Measurements from ENCODE around the gene COQ8A.

COQ8A gene

DNA sequence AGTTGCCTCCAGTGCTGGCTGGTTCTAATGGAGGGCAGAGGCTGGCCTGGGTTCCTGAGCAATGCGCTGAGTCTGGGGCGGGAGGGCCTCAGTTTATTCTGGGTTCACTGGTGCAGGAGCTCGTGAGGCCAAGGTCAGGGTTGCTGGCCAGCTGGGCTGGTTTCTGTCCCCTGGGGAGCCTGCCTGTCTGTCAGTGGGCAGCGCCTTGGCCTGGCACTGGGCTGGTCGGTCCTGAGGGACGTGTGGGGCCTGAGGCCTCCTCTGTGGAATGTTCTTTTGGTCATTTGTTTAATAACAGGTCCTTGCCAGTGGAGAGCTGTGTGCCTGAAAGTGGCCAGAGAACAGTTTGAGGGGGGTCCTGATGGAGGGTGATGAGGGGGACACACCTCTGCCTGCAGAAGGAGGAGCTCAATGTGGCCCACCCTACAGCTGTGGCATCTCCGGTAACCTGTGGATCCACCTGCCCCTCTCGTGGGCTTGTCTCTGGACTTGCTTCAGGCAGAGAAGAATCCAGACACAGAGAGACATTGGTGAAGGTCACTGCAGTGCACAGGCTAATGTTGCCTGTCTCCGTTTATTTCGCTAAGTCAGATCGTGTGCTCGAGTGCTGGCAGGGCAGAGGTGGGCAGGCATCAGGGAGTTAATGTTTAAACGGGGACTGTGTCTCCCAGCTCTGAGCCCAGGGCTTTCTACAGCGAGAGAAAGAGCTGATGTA lies 34.6 kb downstream of the COQ8A start:
- DNase-seq, result no peak

DNA sequence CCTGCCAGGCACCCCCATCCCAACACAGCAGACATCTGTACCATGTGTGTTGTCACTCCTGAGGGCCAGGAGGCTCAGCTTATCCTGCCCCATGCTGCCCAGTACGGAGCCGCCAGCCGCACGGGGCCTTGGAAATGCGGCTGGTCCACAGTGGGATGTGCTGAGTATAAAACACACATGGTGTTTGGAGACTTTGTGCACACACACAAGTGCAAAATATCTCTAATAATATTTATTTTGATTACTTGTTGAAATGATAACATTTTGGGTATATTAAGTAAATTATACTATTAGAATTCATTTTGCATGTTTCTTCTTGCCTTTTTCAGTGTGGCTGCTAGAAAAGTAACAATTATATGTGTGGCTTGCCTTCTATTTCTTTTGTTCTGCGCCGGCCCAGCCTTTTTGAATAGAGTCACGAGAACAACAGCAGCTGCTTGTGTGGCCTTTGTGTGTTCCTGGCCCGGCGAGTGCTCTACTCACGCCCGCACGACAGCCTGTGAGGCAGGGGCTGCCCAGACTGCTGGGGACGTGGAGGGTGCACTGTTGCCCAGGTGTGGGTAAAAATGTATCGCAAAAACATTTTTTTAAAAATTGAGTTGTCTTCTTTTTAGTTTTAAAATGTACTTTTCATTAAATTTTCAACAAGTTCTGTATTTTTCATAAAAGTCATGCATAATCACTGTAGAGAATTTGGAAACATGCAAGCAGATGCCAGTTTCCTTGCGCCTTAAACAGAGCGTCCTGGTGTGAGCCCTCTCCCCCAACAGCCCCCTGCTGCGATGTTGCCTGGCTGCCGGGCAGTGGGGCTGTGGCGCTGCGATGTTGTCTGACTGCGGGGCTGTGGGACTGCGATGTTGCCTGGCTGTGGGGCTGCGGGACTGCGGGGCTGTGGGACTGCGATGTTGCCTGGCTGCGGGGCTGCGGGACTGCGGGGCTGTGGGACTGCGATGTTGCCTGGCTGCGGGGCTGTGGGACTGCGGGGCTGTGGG lies 35.5 kb downstream of the COQ8A start:
- no peak for DNase-seq

DNA sequence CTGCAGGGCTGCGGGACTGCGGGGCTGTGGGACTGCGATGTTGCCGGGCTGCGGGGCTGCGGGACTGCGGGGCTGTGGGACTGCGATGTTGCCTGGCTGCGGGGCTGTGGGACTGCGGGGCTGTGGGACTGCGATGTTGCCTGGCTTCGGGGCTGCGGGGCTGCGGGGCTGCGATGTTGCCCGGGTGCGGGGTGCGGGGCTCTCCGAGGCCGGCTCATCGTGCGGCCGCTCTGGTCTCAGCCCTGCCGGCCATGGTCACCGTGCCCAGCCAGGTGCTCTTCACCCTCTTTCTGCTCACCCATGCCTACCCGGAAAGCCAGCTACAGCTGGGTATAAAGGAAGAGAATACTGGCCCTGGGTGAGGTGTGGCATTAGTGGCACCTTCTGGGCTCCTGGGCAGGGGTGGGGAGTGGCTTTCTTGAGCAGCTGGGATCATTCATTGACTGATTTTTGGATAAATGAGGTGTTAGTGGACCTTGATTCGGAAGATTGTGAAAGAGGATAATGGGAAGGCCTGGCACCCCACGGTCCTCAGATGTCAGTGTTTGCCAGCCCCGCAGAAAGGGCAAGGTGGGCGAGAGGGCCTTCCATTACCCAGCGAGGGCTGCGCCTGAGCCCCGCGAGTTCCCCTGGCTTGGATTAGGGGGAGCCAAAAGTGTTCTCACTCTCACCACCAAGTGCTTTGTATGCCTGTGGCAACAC lies 36.3 kb downstream of the COQ8A start:
- DNase-seq, result no peak

DNA sequence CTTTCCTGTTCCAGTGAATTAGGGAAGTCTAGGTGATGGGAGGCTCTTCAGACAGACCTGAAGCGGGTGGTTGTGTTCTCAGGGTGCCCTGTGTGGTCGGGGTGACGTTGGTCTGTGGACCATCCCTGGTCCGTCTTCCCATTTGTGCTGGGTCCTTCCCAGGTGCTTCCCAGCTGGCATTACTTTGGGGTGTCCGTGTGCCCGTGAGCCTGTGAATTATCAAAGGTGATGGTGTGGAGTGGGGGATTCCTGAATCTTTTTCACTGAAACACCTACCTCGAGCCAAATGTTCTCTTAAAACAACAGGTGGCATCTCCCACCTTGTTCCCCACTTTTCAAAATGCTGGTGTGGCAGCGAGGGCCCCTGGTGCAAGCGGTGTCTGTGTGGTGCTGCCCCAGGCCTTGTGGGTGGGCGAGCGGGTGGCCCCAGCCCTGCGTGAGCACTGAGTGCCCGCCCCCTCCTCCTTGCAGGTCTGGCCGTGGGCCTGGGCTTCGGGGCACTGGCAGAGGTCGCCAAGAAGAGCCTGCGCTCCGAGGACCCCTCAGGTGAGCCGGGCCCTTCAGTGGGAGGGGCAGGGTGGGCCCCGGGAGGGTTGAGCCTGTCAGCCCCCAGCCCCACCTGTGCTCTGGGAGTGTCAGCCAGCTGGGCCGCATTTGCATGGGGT lies 37.0 kb downstream of the COQ8A start:
- no peak for DNase-seq

DNA sequence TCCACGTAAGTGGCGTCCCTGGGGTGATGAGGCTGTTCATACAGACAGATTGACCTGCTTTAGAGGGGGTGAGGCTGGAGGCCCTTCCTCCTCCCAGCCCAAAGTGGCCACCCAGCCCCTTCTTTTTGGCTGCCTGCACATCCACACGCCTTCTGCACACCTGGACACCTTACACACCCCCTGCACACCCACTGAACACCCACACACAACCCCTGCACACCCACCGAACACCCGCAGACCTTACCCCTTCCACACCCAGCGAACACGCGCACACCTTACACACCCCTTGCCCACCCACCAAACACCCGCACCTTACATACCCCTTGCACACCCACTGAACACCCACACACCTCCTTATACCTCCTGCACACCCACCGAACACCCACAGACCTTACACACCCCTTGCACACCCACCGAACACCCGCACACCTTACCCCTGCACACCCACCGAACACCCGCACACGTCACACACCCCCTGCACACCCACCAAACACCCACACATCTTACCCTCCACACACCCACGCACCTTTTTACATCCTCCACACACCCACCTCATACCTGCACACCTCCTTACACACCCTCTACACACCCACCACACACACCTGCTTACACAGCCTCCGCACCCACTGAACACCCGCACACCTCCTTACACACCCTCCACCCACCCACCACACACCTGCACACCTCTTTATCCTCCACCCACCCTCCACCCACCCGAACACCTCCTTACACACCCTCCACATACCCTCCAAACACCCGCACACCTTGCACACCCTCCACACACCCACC lies 37.7 kb downstream of the COQ8A start:
- DNase-seq, result no peak

DNA sequence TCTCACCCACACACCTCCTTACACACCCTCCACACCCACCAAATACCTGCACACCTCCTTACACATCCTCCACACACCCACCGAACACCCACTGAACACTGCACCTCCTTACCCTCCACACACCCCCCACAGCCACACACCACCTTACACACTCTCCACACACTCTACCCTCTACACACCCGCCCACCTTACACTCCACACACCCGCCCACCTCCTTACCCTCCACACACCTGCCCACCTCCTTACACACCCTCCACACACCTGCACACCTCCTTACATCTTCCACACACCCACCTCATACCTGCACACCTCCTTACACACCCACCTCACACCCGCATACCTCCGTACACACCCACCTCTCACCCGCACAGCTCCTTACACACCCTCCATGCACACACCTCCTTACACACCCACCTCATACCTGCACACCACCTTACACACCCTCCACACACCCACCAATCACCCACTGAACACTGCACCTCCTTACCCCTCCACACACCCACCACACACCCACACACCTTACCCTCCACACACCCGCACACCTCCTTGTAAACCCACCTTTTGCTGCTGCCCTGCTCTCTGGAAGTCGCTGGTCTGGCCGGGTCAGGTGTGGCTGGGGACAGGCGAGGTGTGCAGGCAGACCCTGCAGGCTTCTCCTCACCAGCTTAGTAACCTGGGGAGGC lies 38.5 kb downstream of the COQ8A start:
- DNase-seq, result no peak

DNA sequence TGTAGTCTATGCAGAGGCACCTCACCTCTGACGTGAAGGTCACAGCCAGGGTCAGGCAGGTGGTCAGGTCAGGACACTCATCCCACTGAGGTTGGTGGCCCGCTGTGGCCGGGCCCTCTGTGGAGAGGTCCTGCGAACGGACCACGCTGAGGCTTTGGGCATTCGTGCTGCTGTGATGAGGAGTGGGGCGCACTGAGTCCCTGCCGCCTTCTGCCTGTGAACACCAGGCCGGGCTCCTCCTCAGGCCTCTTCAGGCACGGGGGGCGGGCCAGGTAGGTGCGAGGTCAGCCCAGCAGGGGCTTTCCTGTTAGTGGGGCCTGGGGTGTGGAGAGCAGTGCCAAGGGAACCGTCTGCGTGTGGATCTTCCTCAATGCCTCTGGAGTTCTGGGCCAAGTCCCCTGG lies 39.0 kb downstream of the COQ8A start:
- DNase-seq, result no peak

DNA sequence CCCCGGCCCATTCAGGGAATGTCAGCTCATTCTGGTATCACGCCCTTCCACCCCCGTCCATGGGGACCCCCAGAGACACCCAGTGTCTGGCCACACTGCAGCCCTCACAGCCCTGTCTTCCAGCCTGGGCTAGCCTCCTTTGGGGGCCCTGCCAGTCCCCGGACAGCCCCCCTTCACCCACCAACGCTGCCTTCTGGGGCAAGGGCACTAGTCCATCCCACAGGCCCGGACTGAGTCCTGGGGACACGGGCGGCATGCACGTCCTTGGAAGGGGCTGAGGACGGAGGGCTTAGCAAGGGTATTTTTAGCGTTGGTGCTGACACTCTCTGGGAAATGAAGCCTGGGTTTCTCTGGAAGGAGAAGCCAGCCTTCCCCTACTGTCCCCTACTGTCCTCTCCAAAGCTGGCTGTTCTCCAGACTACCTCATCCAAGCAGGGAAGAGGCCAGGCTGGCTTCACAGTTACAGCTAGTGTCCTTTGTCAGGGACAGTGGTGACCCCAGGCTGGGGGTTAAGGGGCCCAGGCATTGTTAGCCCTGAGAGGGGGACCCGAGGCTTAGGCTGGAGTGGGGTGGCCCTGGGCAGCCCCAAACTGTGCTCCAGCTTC lies 39.5 kb downstream of the COQ8A start:
- DNase-seq, result no peak

DNA sequence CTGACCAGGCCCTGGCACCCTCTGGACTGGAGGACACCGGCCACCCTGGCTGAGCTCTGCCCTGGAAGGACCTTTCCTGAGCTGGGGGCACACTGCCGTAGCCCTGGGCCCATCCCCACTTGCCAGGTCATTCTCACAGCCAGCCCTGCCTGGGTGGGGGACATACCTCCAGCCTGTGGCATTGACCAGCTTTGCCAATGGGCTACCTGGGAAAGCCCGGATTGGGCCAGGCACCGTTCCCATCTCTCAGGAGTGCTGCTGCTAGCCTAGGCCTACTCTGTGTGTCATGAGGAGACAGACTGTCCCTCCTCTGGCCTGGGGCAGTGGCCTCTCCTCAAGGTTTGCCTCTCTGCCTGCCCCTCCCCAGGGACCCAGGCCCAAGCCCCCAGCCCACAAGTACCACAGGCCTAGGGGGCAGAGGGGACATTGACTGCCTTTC lies 40.0 kb downstream of the COQ8A start:
- no peak for DNase-seq

DNA sequence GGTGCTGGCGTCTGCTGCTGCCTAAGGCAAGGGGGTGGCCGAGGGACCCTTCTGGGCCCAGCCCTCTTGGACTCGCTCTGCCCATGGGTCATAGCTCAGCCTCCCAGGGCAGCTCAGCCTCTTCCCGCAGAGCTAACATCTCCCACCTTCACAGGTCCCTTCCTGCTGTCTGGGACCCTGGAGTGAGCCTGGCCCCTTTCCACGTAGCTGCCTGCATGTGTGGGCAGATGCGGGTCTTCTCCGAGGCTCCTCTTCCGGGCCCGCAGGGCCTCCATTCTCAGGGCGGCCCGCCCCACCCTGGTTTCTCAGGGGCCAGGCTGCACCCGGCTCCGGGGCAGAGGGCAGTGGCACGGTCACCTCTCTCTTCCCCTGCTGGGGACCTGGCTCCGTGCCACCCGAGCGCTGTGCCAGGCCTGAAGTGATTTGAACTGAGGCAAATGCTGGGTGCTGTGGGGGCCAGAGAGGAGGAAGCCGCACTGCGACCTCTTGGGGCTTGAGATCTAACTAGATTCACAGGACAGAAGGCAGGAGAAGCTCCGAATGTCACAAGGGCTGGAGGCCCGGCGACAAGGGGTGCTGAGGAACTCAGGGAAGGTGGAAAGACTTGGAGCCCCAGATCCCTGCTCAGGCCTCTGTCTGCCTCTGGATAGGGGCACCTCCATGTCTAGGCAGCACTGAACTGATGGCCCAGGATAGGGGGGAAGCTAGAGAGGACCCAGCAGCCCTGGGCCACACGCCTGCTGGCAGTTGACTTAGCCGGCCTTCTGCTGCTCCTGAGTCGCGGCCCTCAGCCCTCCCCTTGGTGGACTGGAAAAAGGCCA lies 40.7 kb downstream of the COQ8A start:
- DNase-seq, result no peak

DNA sequence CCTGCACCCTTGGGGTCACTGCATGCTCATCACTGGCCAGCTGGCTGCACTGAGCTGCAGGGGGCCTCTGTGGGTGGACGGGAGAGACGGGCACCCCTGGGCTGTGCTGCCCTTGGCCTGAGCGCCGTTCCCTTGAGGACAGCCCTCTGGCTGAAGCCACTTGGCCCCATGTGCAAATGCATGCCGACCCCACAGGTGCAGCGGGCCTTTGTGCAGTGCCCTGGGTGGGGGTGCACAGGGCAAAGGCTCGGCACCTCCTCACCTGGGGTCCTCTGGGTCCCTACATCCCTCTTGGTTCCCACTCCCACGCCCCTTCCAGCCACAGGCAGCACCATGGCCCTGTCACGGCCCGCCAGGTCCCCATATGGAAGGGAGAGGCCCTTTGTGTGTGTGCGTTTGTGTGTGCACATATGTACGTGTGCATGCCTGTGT lies 41.3 kb downstream of the COQ8A start:
- DNase-seq, result no peak

DNA sequence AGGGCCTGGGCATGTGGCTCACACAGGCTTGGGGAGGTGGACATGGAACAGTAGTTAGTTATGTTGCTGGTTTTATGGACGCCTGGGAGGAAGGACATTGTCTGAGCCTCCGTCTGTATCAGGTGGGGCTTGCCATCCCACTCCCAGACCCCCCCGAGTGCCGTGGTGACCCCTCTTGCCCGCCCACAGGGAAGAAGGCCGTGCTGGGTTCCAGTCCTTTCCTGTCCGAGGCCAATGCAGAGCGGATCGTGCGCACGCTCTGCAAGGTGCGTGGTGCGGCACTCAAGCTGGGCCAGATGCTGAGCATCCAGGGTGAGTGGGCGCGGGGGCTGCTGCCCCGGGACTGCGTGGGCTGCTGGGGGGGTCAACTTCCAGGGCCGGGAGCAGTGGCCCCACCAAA lies 41.7 kb downstream of the COQ8A start:
- DNase-seq, result no peak

DNA sequence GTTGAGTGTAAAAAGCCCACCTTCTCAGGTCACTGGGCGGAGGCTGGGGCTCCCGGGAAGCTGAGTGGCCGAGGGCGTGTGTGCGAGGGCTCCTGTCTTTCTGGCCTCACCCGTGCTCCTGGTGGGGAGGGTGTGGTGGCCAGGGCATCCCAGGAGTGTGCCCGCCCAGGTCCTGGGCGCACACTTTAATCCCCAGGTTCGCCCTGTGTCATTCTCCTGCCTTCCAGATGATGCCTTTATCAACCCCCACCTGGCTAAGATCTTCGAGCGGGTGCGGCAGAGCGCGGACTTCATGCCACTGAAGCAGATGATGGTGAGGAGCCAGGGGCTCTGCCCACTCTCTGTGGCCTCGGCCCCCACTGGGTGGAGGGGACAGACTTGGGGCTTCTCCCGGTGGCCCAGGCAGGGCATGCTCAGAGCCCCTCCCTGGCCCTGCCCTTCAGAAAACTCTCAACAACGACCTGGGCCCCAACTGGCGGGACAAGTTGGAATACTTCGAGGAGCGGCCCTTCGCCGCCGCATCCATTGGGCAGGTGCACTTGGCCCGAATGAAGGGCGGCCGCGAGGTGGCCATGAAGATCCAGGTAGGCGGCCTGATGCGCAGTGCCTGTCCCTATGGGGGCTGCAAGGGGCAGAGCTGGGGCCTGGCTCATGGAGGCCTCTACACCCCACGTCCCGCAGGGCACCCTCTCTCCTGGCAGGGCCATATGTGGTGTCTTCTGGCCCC lies 42.5 kb downstream of the COQ8A start:
- DNase-seq, result no peak

DNA sequence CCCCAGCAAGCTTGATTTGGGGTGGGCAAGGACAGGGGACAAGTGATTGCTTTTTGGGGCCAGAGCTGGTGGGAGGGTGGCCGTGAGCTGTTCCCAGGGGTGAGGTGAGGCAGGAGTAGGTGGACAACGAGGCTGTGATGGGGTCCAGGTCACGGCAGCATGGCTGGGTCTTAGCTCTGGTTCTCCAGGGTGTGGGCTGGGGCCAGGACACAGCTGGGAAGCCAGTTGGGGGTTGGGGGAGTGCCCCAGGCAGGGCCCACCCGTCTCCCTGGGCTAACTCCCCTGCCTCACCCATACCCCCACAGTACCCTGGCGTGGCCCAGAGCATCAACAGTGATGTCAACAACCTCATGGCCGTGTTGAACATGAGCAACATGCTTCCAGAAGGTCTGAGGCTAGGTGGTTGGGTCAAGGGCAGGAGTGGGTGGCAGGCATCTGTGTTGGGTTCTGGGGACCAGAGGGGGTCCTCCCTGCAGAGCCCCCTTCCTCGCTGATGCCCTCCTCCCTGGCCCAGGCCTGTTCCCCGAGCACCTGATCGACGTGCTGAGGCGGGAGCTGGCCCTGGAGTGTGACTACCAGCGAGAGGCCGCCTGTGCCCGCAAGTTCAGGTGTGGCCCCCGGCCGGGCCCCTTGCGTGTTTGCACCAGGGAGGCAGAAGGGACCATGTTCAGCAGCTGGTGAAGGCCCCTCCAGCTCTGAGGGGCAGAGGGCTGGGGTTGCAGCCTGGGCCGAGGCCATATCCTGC lies 43.3 kb downstream of the COQ8A start:
- DNase-seq, result no peak

DNA sequence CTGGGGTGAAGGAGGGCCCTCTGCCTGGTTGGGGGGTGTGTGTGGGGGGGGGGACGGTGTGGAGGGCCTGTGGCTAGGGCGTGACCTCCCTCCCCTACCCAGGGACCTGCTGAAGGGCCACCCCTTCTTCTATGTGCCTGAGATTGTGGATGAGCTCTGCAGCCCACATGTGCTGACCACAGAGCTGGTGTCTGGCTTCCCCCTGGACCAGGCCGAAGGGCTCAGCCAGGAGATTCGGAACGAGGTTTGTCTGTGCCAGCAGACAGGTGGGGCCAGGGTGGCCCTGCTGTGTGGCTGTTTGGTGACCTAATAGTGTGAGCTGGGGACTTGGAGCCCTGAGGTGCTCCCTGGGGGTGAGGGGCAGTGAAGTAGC lies 43.9 kb downstream of the COQ8A start:
- DNase-seq, result no peak

DNA sequence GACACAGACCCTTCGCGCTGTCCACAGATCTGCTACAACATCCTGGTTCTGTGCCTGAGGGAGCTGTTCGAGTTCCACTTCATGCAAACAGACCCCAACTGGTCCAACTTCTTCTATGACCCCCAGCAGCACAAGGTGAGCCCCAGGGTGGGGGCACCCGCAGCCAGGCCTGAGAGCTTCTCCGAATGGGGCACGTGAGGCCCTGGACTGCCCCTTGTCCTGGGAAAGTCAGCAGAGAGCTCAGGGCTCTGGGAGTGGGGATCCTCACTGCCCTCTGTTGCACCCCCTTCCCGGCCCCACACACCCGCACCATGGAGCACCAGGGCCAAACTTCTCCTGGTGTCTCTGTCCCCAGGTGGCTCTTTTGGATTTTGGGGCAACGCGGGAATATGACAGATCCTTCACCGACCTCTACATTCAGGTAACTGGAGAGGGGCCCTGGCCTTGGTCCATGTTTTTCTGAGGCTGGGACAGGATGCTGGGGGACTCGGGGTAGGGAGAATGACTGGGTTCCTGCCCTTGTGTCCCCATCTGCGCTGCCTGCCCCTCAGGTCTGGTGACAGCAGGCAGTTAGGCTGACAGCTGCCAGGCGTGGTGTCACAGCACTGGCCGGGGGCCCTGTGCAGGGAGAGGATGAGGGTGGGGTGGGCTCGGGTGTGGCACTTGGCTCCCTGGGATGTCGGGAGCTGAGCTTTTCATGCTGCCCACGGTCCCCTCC lies 44.6 kb downstream of the COQ8A start:
- DNase-seq, result no peak

DNA sequence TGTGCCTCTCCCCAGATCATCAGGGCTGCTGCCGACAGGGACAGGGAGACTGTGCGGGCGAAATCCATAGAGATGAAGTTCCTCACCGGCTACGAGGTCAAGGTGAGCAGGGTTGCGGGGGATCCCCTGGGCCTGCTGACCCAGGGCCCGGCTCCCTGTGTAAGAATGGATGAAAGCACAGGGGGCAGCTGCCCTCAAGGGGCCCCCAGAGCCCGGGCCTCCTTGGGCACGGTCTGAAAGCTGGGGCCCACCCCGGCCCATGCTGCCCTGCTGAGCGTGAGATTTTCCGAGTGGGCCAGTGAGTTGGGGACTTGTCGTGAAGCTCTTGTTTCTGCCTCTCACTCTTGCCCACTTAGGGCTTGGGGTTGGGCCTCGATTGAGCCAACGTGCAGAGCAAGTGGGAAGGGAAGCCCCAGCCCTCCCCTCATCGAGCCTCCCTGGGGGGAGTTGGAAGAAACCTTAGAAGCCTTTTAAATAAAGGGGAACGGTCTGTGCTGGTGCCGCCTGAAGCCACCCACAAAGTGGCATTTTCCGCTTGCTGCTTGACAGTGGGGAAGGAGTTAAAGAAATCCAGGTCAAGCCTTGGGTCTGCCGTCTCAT lies 45.2 kb downstream of the COQ8A start:
- DNase-seq, result no peak

Data from CD4-positive, alpha-beta T cell treated with Interleukin-4 for 1 hour (primary cell).